ENCODE data around the gene NUAK1.

DNA sequence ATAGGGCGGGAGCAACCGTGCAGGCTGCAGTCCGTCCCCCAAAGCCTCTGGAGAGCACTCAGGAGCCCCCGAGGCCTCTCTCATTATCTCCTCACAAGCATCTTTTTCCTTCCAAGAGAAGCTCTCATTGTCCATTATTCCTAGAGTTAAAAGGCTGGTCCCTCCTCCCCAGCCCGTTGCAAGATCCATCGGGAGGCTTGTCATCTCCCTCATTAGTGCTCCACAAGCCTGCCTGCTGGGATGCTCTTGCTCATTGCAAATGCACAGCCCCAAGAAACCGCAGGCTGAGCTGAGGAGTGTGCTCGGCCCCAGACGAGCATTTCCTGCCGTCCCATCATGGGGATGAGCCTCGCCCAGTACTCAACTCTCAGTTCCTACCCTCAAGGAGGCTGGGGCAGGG, 23.3 kb downstream of the NUAK1 start:
- TF ChIP-seq, protein P1, sequence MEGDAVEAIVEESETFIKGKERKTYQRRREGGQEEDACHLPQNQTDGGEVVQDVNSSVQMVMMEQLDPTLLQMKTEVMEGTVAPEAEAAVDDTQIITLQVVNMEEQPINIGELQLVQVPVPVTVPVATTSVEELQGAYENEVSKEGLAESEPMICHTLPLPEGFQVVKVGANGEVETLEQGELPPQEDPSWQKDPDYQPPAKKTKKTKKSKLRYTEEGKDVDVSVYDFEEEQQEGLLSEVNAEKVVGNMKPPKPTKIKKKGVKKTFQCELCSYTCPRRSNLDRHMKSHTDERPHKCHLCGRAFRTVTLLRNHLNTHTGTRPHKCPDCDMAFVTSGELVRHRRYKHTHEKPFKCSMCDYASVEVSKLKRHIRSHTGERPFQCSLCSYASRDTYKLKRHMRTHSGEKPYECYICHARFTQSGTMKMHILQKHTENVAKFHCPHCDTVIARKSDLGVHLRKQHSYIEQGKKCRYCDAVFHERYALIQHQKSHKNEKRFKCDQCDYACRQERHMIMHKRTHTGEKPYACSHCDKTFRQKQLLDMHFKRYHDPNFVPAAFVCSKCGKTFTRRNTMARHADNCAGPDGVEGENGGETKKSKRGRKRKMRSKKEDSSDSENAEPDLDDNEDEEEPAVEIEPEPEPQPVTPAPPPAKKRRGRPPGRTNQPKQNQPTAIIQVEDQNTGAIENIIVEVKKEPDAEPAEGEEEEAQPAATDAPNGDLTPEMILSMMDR (IDR thresholded peaks at IDR 0.05) = no peak
- TF ChIP-seq POLR2A (IDR thresholded peaks at IDR 0.05) = no peak
